HG03064 (cell line): ENCODE results near the gene NAT8L.

Experiments
- ATAC-seq: cut with Tn5 transposase; IDR thresholded peaks from one replicate; pipeline ENCODE4 v1.9.1; 2021; ENCODE audit warnings: low read depth; ENCODE audit not compliant: unreplicated experiment

Gene NAT8L

DNA sequence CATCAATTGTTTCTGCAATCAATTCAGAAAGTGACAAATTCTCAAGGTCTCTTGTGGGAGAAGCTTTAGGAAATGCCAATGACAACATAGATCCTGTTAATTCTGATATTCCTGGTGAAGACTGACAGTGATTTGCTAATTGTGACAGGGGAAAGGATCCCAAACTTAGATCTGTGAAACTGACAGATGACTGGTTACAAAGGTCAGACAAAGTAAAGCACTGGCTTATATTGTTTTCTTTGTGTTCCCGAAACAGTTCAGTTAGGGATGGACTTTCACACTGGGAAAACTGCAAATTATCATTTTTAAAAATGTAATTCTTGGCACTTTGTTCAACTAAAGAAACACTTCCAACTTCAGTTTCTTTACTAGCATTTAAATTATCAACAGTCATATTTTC, 30.1 kb downstream of the NAT8L start:
- ATAC-seq, result no peak

DNA sequence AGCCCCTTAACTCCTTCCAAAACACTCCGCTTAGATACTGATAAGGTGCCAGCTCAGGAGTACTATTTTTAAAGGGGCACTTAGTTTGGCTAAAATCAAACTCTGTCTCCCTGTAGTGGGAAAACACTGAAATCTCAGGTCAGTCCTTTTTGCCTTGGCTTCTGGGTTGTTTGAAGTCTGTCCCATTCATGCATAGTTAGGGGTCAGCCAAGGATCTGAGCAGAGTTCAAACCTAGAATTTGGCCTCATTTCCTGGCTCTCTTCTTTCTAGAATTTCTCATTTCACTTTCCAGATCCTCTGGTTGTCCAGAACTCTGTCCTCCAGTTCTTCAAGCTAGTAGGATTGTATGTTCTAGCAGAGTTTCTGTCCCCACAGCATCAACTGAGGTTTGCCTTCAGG, 31.5 kb downstream of the NAT8L start:
- no peak for ATAC-seq

DNA sequence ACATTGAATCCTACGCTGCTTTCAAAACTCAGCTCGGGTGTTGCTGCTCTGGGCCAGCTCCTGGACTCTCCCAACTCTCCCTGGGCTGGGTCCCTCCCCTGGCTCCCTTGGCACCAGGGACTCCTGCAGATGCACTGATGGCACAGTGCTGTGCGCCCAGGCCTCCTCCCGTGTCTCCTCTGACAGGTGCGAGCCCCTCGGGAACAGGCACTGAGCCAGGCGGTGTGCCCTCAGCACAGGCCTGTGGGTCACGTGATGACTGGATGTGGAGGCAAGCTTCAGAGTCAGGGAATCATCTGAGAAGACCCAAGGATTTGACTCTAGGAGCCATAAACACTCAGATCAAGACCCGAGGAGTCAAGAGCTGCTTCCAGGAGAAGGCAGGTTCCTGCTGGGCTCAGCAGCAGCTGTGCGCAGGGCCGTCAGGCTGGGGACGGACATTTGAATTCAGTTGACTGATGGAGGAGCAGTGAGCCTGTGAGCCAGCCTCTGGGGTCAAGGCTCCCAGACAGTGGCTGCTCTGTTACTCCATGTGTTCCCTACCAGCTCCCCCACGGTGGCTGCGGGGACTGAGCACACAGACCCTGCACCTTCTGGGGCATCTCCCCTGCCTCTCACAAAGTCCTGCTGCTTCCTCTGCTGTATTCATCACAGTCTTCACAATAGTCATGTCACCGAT, 33.0 kb downstream of the NAT8L start:
- ATAC-seq, result no peak

DNA sequence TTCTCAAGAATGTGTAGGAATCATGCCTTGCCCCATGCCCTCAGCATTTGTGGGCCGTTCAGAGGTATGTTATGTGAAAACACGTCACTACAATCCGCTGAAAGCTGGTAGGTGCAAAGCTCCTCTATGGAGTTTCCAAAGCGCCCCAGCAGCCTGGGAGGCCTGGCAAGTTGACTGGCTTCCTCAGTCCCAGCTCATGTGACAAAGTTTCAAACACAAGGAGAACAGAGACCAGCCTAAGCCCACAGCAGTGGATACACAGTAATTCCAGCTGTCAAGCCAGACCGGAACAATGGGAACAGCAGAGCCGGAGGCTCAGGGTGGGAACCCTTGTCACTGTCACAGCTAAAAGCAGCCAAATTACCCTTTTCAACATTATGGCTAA, 33.5 kb downstream of the NAT8L start:
- ATAC-seq, result no peak

DNA sequence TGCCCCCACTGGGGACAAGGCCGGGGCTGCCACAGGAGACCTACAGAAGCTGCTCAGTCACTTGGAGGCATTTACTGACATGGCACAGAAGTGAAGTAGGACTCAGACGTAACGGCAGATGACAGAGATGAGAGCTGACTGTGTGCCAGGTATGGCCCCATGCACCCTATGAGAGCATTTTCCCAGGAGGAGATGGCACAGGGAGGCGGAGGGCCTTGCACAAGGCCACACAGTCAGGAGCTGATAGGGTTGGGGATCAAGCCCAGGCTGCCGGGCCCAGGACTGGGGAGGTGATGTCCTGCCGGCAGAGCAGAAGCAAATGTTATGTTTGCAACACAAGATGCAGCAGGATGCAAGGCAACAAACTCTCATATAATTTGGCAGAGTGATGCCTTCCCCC, 34.1 kb downstream of the NAT8L start:
- ATAC-seq, result no peak

DNA sequence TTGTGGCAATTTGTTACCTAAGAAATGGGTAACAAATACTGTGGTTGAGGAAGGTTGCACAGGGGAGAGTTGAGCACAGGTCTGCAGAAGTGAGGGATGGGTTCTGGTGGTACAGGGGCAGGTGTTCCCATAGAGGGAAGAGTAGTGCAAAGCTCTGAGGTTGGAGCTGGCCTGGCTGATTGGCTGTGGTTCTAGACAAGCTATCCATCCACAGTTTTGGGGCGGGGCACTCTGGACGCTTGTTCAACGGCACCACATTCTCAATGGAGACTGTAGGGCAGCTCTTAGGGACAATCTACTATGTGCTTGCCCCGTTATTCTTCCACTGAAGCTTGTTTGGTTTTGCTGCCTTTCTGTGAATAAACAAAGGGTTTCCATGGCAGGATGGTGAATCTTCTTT, 35.4 kb downstream of the NAT8L start:
- no peak for ATAC-seq

DNA sequence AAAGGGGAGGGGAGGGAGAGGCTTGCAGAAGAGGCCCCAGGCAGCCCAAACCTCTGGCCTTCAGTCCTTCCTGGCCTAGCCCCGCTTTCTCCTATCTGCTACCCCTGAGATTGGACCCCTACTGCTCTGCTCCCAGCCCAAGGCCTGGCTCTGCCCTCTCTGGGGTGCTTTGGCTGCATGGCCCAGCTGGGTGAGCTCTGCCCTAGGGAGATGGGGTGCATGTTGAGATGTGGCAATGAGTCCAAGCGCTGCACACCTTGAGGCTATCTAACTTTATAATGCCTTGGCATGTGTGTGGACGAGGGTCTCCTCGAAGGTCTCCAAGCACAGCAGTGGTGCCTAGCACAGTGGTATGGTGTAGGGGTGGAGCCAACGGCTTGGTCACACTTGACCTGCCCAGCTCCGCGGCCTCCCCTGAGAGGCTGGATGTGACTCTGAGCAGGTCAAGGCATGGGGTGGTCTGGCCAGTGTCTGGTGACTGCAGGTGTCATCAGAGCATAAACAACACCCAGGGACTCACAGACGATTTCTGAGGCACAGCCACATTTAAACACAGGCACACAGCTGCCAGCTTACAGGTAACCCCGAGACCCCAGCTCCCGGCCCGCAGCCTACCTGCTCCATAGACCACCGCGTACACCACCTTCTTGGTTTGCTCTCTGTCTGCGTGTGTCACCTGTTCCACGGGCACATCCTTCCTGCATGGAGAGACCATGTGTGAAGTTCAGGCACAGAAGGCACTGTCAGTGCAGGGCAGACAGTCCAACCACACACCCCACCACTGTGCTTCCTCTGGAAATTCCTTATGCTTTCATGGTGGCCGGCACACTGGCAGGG, 36.3 kb downstream of the NAT8L start:
- no peak for ATAC-seq

DNA sequence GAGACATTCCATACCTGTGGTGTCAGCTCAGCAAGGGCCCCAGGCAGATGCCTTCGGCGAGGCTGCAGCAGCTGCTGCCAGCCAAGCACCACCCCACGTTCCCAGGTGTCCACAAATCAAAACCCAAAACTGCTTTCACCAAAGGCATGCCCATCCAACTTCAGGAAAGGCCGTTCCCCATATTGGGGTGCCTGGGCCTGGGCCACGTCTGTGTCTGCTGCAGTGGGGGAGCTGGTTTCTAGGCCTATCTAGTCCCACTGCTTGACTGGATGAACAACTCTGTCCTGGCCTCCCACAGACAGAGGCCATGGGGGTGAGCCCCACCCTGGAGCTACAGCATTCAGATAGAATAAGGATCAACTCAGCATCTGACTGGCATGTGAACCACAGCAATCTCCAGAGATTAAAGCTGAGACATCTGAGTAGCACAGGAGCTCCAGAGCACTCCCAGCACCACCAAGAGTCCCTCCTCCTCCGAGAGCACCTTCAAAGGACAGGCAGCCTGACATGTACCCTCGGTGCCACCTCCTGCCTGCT, 37.0 kb downstream of the NAT8L start:
- no peak for ATAC-seq

DNA sequence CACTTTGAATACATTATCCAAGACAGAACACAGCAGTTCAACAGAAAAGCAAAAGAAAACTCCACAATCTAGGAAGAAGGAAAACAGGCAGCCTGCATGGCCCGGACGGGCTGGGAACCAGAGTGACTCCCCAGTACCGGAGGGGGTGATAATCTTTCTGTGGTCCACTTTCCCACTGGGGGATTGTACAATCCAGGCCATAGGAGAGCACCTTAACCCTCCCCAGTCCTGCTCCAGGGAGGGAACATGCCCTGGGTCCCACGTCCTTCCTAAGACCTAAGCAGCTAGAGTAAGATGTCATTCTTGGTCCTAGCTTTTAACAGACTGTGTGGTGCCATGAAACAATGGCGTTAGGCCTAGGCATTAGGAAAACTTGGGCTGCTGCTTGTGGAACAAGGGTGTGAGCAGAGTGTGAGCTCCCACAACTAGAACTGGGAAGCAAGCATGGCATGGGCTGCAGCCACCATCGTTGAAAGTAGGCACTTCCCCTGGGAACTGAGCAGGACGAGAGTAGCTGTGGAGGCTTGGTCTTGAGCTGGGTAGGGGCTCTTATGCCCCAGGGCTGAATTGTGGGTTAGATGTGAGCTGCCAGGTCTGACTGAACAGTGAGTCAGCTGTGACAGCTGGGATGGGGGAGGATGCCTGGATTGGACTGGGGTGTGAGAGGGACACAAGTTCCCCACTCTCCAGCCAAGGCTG, 42.4 kb downstream of the NAT8L start:
- no peak for ATAC-seq

DNA sequence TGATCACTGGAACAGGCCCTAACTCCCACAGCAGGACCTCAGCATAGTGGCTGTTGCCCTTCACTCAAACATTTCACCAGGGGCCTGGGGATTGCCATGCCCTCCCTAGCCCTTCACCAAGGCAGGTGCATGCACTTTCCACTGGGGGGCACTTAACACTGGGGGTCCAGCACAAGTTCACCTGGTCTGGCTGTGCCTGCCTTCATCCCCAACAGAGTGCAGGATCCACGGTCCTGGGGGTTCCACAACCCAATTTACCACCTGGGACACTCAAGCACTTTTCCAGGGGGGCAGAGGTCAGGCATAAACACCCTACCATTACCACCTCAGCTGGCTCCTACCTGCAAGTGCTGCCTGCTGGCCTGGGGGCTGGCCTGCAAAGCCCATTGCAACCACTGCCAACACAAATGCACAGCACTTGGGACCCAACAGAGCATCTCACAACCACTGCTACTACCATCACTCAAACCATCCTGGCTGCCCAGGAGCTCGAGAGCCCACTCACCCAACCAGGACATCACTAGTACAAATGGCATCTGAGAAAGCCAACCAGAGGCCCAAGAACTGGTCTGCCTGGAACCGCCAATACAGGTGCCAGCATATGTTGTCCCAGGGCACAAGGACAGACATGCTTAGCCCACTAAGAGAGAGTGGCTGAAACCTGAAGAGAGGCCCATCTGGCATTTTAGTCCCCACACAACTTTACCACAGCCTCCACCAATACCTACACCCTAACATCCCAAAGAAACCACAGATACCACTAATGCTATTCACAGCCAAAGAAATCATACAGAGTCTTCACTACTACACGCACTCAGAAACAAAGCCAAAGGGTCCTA, 43.1 kb downstream of the NAT8L start:
- ATAC-seq, result no peak

DNA sequence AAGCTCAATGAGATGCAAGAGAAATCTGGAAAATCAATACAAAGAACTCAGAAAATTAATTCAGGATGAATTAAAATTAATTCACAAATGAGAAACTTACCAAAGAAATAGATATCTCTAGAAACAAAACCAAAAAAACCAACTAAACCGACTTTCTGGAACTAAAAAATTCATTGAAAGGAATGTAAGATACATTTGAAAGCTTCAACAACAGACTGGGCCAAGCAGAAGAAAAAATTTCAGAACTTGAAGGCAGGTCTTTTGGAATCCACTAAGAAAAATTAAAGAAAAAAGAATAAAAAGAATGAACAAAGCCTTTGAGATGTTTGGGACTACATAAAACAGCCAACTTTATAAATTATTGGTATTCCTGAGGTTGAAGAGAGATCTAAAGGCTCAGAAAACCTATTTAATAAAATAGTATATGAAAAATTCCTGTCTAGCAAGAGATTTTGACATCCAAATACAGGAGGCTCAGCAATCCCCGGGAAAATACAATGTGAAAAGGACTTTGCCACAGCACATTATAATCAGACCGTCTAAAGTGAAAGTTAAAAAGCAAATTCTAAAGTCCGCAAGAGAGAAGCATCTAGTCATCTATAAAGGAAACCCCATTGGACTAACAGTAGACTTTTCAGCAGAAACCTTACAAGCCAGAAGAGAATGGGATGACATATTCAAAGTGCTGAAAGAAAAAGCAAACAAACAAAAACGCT, 44.2 kb downstream of the NAT8L start:
- ATAC-seq, result no peak

DNA sequence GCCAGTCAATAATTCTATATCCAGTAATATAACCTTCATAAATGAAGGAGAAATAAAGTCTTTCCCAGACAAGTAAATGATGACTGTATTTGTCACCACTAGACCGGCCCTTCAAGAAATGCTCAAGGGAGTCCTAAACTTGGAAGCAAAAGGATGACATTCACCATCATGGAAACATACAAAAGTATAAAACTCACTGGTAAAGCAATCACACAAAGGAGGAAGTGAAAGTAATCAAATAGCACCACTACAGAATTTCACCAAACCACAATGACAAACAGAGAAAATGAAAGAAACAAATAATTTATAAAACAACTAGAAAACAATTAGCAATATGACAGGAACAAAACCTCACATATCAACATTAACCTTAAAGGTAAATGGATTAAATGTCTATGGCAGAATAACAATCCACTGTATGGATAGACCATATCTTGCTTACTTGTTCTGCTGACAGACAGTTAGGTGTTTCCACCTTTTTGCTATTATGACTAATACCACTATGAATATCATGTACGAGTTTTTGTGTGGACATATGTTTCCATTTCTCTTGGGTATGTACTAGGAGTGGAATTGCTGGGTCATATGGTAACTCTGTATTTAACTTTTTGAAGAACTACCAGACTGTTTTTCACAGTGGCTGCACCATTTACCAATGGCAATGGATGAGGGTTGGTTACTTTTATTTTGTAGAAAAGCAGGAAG, 44.9 kb downstream of the NAT8L start:
- ATAC-seq, result no peak

DNA sequence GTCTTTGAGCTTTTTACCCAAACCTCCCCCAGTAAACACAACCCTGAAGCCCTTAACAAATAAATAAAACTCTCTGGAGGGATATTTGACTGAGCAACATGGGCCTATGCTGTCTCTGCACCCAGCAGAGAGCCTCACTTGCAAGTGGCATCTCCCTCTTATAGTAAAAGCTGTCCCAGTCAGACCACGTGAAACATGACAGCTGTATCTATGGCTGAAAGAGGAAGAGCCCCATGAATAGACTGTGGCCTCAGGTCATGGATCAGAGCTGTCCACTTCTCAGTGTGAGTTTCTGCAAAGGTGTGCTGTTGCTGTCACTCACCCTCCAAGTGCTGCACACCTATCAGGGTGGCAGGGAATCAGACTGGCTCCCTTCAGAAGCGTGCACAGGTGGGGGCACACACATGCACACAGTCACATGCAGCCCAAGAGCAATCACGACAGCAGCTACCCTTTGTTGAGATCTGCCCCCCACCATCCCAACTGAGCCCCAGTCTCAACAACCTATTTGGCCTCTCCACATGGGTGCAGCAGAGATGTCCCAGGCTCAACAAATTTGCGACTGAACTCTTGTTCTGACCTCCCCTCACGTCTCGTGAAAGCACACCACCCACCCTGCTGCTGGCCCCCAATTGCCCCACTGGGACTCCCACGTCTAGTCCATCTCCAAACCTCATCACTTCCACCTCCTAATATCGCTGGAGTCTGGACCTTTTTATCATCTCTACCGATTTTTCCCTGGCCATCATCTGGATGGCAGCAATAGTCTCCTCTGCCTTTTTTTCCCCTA, 45.6 kb downstream of the NAT8L start:
- no peak for ATAC-seq

DNA sequence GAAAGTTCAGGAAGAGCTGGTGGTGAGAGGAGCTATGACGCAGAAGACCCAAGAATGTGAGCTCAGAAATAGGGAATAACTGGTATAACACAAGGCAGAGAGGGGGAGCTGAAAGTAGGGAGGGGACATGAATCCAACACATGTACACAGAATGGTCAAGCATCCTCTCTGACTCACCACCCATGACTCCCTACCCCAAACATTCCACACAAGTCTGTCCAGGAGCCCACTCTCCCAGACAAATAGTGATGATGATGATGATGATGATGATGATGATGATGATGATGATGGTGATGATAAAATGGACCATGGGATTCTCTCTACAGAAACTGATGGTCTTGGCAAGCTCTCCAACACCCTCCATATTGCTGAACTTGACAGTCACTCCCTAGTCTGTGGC, 46.4 kb downstream of the NAT8L start:
- no peak for ATAC-seq

DNA sequence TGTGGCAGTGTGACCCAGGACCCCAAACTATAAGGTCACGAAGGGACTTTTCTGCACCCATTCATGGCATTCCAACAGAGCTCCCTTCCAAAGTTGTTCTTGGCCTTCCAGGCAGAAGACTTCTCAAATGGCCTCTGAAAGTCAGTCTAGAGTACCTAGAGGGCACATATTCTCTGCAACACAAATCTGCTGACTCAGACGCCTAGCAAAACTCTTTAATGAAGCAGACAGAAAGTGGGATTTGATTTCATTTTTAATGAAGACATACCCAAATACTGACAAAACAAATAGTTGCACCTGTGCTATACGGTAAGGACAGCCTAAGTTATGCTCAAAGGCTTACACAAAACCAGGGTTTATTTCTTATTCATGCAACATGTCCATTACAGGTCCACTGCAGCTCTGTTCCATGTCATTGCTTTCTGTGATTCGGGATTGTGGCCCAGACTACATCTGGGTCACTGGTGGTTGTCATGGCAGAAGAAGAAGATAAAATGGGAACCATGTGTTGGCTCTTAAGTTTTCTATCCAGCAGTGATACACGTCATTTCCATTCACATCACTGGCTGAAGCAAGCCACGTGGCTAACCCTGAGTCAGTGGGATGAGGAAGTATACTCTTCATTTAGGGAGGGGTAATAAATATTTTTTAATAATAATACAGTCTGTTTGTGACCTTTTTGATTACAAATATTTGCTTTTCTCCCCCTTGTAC, 57.7 kb downstream of the NAT8L start:
- no peak for ATAC-seq
